SH-SY5Y (cell line): ENCODE data around the gene ZNF280A.

Experiments
- GATA2 ChIP-seq: IDR thresholded peaks from 2 replicates; pipeline ENCODE4 v1.6.1; 2011; ENCODE audit warnings: mild to moderate bottlenecking, low read depth, low read length
- GATA3 ChIP-seq: IDR thresholded peaks from 2 replicates; pipeline ENCODE4 v1.6.1; 2011; ENCODE audit warnings: low read depth, mild to moderate bottlenecking, low read length, moderate library complexity

DNA sequence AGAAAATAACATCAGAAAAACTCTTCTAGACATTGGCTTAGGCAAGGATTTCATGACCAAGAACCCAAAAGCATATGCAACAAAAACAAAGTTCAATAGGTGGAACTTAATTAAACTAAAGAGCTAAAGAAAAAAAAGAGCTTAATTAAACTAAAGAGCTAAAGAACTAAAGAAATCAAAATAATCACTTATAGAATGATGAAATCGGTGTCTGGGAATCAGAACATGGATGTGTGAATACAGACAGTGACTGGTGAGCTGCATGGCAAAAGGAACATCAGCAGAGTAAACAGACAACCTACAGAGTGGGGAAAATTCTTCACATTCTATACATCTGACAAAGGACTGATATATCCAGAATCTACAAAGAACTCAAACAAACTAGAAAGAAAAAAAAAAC lies 53.0 kb downstream of the ZNF280A start:
- no peak for TF ChIP-seq GATA2
- TF ChIP-seq GATA3, result no peak
